Vagina (tissue), 2 donors: Measurements from ENCODE around the gene POU2AF3.

ENCODE experiments used
- CTCF ChIP-seq, 3 experiments: fragments of 450-650 bp in 2 of 3; fragments of 200-600 bp in 1 of 3; sonication (generic) in 1 of 3; IDR thresholded peaks; one replicate each; pipeline ENCODE4 v1.5.1; 2017 to 2019; ENCODE audit warnings: antibody characterized with exemption in 3 of 3, mild to moderate bottlenecking in 2 of 3, moderate library complexity in 2 of 3
- POLR2A ChIP-seq, 2 donors: fragments of 450-650 bp; IDR thresholded peaks; one replicate each; pipeline ENCODE4 v1.6.1; 2017; ENCODE audit warnings: antibody characterized with exemption in 2 of 2, mild to moderate bottlenecking in 2 of 2, moderate library complexity in 2 of 2
- POLR2AphosphoS5 ChIP-seq, 2 donors: sonication (generic); formaldehyde crosslinking; IDR thresholded peaks; one replicate each; pipeline ENCODE4 v1.9.0; 2017; ENCODE audit warnings: antibody characterized with exemption in 2 of 2, mild to moderate bottlenecking in 2 of 2, low read depth in 1 of 2; ENCODE audit not compliant: insufficient read depth in 1 of 2

- TF ChIP-seq CTCF (IDR thresholded peaks at IDR 0.05) (no peak), POLR2AphosphoS5 (IDR thresholded peaks at IDR 0.05; ENCODE audit: insufficient read depth in 1 of 2, low read depth in 1 of 2) (no peak), POLR2A (IDR thresholded peaks at IDR 0.05) (no peak)
Observed at GRCh38 chr11:111310723-111311122, 12.4 kb downstream of the POU2AF3 start.
